Fibroblast of villous mesenchyme (primary cell): ENCODE data around the gene PRPF18. TPM values are rescaled to one million over a fixed set of nuclear protein-coding genes. Genes with fewer than 3 reads are reported as not detected.

Experiments
- DNase-seq: peaks from one replicate; pipeline ENCODE4 v3.0.0-alpha.2; 2010; ENCODE audit warnings: low read depth
- H3K4me3 ChIP-seq: 2 replicates; pipeline ENCODE4 v1.5.1; 2011; ENCODE audit warnings: low read depth, mild to moderate bottlenecking, low read length
- total RNA-seq: library from RNA; depleted of rRNA; stranded (reverse); fragments of >200 nt; gene quantifications from 2 replicates; pipeline ENCODE4 v1.2.3, GENCODE V29; 2012
- TF ChIP-seq, protein P1 (sequence below): IDR thresholded peaks from 2 replicates; pipeline ENCODE4 v1.5.1; 2012; ENCODE audit warnings: low read depth, mild to moderate bottlenecking, low read length; ENCODE audit not compliant: insufficient read depth

Gene PRPF18
- total RNA-seq, 1 donor = 37.1 TPM

DNA sequence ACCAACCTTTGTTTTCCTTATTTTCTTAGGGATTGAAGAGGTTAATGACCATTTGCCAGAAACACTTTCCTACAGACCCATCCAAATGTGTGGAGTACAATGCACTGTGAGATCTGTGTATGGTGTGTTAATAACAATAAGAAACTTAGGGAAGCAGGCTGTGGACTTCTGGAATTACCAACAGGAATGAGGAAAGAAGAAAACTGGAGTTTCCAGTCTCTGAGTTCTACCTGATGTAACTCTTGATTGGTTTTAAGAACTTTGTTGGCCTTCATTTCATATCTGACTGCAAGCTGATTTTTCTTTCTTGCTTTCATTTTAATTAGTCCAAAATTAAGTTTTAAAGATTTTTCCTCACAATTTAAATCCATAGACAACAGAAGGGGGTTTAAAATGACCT lies 43.5 kb downstream of the PRPF18 start:
- H3K4me3 ChIP-seq = no peak overlapping the region
- TF ChIP-seq, protein P1, sequence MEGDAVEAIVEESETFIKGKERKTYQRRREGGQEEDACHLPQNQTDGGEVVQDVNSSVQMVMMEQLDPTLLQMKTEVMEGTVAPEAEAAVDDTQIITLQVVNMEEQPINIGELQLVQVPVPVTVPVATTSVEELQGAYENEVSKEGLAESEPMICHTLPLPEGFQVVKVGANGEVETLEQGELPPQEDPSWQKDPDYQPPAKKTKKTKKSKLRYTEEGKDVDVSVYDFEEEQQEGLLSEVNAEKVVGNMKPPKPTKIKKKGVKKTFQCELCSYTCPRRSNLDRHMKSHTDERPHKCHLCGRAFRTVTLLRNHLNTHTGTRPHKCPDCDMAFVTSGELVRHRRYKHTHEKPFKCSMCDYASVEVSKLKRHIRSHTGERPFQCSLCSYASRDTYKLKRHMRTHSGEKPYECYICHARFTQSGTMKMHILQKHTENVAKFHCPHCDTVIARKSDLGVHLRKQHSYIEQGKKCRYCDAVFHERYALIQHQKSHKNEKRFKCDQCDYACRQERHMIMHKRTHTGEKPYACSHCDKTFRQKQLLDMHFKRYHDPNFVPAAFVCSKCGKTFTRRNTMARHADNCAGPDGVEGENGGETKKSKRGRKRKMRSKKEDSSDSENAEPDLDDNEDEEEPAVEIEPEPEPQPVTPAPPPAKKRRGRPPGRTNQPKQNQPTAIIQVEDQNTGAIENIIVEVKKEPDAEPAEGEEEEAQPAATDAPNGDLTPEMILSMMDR = no peak
- DNase-seq = no peak

DNA sequence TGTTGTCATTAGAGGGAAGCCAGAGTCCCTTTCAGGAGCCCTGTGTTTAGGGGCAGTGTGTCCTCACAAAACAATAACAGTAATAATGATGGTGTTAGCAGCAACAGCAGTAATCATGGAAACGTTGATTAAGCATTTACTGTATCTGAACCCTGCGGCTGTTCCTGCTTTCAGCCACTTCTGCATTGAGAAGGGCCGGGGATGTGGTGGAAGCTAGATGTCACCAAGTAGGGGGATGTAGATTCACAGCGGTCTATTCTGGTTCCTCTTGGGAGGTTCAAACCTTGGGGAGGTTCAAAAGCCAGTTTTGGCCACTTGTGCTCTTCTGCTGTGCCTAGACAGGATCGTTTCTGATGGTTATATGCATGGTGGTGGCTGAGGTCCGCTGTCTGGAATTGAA lies 44.8 kb downstream of the PRPF18 start:
- TF ChIP-seq, protein P1 = no peak
- H3K4me3 ChIP-seq = no peak overlapping the region
- no peak for DNase-seq

DNA sequence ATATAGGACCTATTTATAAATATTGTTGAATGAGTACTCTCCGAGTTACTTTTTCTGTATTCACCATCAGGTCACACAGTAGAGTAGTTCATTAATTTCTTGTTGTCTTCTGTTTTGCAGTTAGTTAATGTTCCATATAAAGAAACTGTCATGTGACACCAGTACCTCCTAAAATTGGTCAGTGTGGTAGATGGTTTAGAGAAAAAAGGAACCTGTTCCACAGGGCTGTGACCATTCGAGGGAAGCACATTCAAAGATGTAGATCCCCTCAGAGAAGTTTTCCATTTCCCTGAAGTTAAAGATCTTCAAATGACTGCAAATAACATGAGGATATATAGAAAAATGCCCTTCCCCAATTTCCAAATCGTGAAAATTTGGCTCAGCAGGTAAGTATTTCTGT lies 45.7 kb downstream of the PRPF18 start:
- H3K4me3 ChIP-seq = no peak overlapping the region
- TF ChIP-seq, protein P1 = no peak
- no peak for DNase-seq

DNA sequence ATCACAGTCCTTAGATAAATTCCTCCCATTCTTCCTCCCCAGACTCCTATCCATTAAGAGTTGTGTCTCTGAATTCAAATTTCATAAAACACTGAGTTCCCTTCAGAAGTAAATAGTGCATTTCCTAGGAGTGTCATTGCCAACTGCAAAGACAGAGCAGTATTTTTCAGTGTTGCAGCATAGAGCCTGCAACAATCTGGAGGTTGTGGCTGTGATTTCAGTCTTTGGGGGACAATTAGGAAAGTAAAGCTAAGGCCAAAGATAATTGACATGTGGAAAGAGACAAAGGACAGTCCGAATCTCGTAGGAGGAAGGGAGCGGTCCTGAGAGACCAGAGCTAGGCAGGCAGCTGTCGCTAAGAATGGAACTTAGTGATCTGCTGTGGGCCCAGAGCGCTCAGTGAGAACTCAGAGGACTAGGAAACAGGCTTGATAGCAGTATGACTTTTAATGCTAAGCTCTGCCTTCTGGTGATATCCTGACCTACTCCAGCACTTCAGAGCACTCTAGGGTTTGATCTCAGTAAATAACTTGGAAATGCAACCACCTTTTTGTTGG lies 46.2 kb downstream of the PRPF18 start:
- TF ChIP-seq, protein P1 = no peak

DNA sequence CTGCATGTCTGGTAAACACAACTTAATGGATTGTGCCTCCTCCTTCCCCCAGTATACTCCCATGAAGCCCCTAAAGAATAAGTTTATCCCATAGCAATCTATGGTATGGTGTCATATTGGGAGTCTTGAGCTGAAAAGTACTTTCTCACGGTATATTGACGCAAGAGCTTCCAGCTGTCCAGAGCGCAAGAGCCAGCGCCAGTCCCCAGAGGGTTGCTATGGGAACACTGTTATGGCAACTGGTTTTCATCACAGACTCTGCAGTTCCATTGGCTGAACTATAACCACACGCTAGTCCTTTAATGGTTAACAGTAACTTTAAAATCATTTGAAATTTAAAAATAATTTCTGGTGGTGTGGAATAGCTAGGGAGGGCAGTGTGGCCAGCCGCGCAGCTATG lies 46.9 kb downstream of the PRPF18 start:
- H3K4me3 ChIP-seq = no peak overlapping the region
- peak; percentile 95 for DNase-seq
- TF ChIP-seq, protein P1 = no peak

More for the DNA sequence above, 46.2 kb downstream of the PRPF18 start:
- H3K4me3 ChIP-seq = no peak overlapping the region
- DNase-seq = no peak

DNA sequence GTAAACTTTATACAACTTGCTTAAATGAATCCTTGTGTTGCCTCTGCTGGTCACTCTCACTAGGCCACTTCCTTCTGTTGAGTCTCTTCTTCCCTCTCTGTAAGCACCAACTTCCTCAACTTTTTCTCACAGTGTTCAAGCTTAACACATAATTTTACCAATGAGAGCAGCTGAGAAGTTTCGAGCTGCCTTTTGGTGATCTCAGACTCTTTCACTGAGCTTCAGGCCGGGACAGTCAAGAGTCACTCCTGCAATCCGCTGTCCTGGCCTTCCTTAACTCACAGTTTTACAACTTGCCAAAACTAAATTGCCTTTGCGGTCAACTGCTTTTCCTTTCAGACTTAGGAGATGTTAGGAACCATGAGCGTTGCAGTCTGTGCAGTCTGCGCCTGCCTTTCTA lies 47.4 kb downstream of the PRPF18 start:
- TF ChIP-seq, protein P1 = no peak
- peak; percentile 70 for DNase-seq
- no peak overlapping the region for H3K4me3 ChIP-seq

DNA sequence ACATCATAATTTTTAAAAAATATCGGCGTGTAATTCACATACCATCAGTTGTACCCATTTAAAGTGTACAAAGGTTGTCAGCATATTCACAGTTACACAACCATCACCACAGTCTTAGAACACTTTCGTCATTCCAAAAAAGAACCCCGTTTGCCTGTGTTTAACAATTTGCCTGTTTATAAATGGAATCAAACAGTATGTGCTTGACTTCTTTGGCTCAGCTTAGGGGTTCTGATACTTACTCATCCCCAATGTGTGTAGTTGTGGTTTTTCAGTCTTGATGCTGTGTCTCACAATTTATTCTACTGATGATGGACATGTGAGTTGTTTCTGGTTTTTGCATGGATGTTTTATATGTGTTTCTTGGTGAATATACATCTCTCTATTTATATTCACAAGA lies 50.0 kb downstream of the PRPF18 start:
- TF ChIP-seq, protein P1 = no peak
- no peak overlapping the region for H3K4me3 ChIP-seq
- DNase-seq = no peak
